ENCODE measurements around the gene AKAP8L.

DNA sequence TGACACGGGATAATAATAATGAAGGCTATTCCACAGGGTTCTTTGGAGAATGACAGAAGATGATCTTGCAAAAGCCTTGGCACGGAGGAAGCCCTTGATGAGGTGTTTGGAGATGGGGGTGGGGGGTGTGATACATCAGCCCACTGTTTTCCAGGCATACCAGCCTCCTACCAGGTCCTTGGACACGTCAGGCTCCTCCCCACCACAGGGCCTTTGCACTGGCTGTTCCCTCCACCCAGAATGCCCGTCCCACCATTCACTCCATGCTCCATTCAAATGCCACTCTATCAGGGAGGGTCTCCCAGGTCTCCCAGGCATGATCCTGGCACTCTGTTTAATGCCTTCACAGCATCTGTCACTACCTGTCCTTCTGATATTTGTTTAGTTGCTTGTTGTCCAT, 28.3 kb upstream of the AKAP8L start:
- no peak for TF ChIP-seq POLR2A (IDR thresholded peaks at IDR 0.05)
- TF ChIP-seq, protein P1, sequence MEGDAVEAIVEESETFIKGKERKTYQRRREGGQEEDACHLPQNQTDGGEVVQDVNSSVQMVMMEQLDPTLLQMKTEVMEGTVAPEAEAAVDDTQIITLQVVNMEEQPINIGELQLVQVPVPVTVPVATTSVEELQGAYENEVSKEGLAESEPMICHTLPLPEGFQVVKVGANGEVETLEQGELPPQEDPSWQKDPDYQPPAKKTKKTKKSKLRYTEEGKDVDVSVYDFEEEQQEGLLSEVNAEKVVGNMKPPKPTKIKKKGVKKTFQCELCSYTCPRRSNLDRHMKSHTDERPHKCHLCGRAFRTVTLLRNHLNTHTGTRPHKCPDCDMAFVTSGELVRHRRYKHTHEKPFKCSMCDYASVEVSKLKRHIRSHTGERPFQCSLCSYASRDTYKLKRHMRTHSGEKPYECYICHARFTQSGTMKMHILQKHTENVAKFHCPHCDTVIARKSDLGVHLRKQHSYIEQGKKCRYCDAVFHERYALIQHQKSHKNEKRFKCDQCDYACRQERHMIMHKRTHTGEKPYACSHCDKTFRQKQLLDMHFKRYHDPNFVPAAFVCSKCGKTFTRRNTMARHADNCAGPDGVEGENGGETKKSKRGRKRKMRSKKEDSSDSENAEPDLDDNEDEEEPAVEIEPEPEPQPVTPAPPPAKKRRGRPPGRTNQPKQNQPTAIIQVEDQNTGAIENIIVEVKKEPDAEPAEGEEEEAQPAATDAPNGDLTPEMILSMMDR (IDR thresholded peaks at IDR 0.05) = no peak

Data from heart left ventricle (tissue), 13 donors.